ENCODE data around the gene TPTE.
"Not testable (repeated sequence)": the region's sequence is repeated elsewhere in the genome, so short reads cannot be mapped to it uniquely, and the experiment has no call there.

DNA sequence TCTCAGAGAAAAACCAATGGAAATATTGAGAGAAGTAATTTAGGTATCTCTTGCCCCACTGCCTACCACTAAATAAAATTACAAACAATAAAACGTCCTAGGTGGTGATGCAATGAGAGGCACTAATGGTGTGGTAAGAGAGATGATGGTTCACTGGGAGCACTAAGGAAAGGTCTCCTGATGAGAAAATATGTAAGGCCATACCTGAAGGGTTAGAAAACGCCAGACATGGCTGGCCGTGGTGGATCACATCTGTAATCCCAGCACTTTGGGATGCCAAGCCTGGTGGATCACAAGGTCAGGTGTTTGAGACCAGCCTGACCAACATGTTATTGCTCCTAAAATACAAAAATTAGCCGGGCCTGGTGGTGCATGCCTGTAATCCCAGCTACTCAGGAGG is 41.5 kb upstream of the TPTE start:
- TF ChIP-seq, protein P1, sequence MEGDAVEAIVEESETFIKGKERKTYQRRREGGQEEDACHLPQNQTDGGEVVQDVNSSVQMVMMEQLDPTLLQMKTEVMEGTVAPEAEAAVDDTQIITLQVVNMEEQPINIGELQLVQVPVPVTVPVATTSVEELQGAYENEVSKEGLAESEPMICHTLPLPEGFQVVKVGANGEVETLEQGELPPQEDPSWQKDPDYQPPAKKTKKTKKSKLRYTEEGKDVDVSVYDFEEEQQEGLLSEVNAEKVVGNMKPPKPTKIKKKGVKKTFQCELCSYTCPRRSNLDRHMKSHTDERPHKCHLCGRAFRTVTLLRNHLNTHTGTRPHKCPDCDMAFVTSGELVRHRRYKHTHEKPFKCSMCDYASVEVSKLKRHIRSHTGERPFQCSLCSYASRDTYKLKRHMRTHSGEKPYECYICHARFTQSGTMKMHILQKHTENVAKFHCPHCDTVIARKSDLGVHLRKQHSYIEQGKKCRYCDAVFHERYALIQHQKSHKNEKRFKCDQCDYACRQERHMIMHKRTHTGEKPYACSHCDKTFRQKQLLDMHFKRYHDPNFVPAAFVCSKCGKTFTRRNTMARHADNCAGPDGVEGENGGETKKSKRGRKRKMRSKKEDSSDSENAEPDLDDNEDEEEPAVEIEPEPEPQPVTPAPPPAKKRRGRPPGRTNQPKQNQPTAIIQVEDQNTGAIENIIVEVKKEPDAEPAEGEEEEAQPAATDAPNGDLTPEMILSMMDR (IDR thresholded peaks at IDR 0.05; ENCODE audit: low read depth, low read length): not testable (repeated sequence)
- TF ChIP-seq, protein P2, sequence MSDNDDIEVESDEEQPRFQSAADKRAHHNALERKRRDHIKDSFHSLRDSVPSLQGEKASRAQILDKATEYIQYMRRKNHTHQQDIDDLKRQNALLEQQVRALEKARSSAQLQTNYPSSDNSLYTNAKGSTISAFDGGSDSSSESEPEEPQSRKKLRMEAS (IDR thresholded peaks at IDR 0.05; ENCODE audit: low read depth, low read length): not testable (repeated sequence)
- TF ChIP-seq MYC (IDR thresholded peaks at IDR 0.05; ENCODE audit: low read depth, low read length); POLR2A (IDR thresholded peaks at IDR 0.05; ENCODE audit: extremely low read depth, insufficient read length): not testable (repeated sequence)

All from NB4 (cell line).